Myocyte (in vitro differentiated cells): ENCODE data around the gene POP5. TPM values are rescaled to one million over a fixed set of nuclear protein-coding genes. Genes with fewer than 3 reads are reported as not detected.
A peak's percentile ranks its signal among the peaks of the same experiment; 100 is the strongest.

Source experiments
- DNase-seq: peaks from one replicate; pipeline ENCODE4 v3.0.0-alpha.2; 2012; ENCODE audit warnings: low read depth
- total RNA-seq: library from RNA; depleted of rRNA; stranded (reverse); fragments of >200 nt; gene quantifications from 2 replicates; pipeline ENCODE4 v1.2.3, GENCODE V29; 2014

POP5 gene
- total RNA-seq, 1 donor from 2014 or later, result 29.6 TPM

DNA sequence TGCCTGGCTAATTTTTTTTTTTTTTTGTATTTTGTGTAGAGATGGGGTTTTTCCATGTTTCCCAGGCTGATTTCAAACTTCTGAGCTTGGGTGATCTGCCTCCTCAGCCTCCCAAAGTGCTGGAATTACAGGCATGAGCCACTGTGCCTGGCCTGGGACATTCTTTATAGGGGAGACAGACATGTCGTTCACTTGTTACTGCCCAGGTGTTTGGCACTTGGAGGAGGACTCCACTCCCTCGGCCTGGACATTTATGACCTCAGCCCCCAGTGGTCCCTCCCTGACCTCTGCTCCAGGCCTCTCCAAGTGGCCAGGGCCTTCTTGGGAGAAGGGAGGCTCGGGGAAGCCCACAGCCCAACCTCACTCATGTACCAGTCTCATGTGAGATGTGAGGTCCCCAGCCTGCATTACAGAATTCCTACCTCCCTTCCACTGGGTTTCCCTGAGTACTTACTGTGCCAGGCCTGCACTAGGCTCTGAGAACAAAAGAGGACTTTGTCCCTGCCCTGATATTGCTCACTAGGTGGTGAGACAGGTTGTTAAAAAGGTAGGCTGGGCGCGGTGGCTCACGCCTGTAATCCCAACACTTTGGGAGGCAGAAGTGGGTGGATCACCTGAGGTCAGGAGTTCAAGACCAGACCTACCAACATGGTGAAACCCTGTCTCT is 9.7 kb upstream of the POP5 start:
- no peak for DNase-seq

DNA sequence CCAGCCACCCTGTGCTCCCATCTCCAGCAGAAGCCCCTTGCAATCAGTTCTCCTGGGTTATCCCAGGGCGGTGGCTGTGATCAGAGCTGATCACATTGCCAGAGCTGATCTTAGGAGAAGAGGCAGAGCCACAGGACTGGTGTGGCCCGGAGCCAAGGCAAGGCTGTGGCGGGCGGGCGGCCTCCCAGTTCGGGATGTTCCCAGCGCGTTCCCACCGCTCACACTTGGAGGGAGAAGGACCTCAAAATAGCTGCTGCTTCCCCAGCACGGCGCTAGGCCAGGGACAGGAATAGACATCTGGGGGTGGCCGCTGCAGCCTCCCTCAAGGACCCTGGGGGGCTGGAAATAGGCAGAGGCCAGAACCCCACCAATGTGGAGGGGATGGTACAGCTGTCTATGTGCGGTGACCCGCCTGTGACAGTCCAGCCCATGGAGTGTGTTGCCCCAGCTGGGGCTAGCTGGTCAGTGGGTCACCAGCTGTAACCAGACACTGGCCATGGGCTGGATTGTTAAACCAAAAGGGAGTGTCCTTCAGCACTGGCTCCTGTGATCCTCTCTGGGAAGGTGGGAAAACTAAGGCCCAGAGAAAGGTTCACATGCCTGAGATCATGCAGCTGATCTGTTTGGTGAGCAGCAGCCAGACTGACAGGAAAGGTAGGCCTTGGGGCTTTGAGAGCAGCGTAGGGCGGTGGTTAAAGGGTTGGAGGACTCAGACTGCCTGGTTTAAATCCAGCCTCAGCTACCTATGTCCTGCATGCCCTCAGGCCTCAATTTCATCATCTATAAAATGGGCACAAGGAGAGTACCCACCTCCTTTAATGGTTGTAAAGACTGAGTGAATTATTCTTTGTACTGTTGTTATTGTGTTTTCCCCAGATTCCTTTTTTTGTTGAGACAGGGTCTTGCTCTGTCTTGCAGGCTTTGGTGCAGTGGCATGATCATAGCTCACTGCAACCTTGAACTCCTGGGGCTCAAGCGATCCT is 8.0 kb upstream of the POP5 start:
- peak; percentile 93 for DNase-seq

DNA sequence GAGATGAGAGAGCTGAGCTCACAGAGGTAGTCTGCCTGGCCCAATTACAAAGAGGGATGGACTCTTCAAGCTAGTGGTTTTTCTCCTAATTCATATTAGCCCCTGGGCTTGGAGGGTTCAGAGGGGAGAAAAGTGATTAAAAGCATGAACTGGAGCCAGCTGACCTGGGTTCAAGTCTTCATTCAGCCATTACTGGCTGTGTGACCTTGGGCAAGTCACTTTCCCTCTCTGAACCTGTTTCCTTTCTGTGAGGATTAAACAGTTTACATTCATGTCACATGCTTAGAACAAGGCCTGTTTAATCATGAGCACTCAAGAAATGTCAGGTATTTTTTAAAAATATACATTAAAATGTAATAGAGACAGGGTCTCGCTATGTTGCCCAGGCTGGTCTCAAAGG is 7.2 kb upstream of the POP5 start:
- DNase-seq, result no peak

DNA sequence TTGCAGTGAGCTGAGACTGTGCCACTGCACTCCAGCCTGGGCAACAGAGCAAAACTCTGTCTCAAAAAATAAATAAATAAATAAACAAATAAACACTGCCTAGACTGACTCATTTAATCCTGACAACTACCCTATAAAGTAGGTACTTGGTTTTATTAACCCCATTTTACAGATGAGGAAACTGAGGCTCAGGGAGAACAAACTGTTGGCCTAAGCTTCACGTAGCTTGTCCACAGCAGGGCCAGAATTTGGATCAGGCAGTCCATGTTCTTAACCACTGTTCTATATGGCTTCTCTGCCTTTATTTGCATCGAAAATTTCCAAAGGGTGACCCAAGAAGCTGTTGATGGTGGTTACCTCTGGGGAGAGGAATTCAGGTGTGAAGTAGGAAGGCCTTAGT is 5.7 kb upstream of the POP5 start:
- no peak for DNase-seq

DNA sequence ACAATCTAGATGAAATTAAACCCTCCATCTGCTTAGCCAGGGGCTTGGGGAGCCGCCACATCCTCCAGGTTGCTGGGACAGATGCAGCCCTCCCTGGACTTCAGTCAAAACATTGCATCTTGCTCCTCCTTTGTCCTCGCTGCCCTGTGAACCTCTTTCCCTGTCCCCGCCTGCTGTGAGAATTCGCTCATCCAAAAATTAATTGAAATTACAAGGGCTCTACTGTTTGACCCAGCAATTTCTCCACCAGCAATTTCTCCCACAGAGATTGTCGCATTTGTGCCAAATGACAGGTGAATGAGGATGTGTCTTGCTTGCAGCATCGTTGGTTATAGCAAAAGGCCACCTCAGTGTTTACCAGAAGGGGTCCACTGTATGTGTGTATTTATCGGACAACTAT is 5.0 kb upstream of the POP5 start:
- no peak for DNase-seq

DNA sequence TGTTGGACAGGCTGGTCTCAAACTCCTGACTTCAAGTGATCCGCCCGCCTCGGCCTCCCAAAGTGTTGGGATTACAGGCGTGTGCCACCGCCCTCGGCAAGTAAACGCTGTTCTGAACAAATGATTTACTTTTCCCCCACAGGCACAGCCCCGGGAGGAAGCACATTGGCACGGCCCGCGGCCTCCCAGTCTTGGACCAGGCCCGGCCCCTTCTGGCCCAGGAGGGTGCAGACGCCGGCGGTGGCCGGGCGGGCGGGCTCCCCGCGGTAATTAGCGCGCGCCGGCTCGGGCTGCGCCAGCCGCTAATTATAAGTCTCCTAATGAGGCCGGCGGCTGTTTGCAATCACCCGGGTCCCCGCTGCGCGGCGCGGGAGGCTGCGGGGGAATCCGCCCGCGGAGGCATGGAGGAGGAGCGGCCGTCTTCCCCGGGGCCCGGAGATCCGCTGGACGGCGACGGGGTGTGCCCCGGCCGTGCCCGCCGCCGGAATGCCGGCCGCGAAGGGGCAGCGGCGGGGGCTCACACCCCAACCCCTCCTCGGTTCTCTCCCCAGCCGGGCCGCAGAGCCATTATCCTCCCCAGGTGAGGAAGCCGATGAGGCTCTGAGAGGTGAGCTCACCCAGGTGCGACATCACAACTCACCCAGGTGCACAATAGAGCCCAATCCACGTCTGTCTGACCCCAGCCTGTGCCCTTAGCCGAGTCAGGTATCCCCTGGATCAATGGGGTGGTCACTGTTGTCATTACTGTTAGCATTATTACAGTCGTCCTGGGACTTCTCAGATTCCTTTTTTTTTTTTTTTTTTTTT is 3.3 kb upstream of the POP5 start:
- peak; percentile 33 for DNase-seq

DNA sequence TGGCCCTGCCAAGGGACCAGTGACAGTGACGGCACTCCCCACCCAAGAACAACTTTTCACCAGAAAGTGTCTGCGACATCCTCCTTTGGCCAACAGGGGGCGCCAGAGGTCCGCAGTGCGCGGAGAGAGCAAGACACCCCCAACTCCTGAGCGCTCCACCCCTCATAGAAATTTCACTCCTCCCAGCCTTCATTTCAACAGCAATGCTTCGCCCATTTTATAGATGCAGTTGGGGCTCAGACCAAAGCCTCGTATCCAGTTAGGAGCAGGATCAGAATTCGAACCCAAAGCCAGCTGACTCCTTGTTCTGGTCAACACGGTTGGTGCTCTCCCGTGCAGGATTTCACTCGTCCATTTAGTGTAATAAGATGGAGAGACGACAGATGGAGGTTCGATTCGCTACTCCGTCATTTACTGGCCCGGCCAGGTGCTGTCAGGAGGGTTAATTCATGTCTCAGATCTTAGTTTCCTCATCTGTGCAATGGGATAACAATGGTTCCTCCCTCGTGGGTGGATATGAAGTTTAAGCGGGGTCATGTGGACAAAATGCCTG is 2.4 kb upstream of the POP5 start:
- peak; percentile 71 for DNase-seq

DNA sequence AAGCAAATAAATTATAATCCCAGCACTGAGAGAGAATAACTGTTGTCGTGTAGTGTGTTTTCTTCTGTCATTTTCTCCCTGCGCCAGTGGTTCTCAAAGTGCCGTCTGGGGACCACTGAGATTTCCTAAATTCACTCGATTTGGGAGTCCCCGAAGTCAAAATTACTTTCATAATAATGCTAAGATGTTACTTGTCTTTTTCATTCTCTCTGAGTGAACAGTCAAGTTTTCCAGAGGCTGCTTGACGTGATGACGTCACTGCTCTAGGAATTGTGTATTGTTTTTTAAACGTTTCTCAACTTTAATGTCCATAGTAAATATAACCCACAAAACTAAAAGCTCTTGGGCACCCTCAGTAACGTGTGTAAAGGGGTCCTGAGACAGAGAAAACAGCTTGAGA is 796 bp upstream of the POP5 start:
- DNase-seq, result no peak

DNA sequence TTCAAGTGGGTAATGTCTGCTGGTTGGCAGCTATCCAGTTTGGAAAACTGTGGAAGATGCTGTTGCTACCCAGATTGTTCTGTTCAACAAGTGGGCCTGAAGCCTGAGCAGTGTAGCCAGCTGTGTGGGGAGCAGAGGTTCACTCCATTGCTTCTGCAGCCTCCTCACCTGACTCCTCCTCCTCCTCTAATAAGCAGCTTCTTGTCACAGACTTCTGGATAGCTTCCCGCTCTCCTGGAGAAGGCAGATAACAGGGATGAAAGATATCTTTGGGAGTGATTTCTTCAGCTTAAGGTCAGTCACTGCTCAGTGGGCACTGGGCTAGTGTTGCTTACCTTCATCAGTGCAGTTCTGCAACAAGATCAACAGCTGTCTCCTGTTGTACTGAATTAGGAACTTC is 2.0 kb downstream of the POP5 start:
- no peak for DNase-seq

DNA sequence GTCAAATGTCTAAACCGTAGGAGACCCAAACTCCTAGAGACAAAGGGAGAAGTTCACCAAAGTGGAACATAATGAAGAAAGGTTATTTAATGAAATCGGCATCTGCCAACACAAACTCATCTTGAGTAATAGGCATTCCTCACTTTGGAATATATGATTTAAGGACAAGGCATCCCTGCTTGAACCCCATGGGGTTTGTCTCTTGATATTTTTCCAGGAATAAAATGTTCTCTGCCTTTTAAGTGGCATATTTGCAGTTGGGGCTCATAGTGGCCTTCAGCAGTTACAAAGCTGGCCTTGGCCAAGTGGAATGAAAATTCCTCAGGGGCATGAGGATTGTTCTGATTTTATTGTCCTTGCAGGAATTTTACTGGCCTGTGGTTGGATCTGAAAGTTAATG is 7.1 kb downstream of the POP5 start:
- DNase-seq, result no peak

DNA sequence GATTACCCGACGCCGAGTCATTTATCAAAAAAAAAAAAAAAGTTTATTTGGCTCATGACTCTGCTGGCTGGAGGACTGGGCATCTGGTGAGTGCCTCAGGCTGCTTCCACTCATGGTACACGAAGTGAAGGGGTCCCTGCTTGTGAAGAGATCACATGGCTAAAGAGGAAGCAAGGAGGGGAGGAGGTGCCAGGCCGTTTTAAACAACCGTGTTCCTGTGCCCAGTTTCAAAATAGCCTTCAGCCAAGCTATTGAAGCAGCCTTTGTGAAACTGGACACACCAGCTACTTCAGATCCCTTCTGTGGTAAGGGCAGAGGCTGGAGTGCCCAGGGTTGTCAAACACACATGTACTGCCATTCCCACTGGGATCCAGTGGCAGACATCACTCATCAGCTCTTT is 7.6 kb downstream of the POP5 start:
- no peak for DNase-seq

DNA sequence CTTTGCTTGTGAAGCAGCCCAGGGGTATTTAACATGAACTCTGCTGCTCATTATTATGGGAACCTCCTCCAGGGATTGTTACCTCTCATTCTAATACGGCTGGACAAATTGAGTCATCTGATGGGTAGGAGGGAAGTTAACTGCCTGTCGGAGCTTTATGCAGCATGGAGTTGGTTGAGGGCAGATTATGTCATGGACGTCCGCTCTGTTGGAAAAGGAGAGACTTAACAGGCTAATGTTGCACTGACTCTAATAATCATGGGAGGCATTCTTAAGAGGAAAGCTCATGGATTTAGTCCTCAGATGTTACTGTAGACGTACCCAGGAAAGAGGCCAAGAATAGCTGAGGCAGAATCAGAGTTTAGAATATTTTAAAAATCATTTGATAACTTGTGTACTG is 9.9 kb downstream of the POP5 start:
- no peak for DNase-seq

DNA sequence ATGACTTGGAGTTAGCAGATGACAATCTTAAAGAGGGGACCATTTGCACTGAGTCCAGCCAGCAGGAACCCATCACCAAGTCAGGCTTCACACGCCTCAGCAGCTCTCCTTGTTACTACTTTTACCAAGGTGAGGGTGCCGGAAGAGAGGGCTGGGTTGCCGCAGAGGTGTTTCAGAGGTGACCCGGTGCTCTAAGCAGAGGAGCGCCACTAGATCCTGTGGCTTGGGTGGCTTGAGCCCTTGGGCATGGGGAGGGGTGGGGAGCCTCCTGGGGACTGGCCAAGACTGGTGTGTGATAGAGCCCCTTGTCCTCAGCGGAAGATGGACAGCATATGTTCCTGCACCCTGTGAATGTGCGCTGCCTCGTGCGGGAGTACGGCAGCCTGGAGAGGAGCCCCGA is 17.7 kb downstream of the POP5 start:
- DNase-seq, result no peak

DNA sequence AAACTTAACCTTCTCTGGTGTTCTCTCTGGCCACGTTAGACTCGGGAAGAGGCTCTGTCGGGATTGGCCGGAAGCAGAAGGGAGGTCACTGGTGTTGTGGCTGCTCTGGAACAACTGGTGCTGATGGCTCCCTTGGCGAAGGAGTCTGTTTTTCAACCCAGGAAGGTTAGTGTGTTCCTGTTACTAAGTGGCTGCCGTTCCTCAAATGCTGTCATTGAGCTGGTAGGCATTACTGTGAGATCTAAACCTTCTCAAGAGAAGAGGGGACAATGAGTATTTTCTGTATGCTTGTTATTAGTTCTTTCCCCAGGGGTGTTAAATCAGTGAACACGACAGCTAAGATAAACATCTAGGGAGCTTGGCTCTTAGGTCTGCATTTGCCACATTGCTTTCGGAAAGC is 18.3 kb downstream of the POP5 start:
- DNase-seq, result peak; percentile 36

DNA sequence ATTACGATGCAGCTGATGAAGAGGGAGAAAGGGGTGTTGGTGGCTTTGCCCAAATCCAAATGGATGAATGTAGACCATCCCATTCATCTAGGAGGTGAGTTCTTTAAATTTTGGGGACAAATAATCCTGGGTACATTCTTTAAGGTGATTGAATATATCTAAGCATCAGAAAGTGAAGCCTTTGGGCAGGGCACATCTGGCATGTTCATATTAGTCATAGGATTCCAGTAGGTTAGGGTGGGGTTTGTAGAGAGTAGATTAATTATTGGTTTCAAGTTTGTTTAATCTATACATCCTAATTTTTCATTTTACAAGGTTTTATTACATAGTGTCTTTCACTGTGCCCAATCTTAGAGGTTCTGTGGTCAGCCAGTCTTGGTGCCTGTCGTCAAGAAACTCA is 23.6 kb downstream of the POP5 start:
- no peak for DNase-seq

DNA sequence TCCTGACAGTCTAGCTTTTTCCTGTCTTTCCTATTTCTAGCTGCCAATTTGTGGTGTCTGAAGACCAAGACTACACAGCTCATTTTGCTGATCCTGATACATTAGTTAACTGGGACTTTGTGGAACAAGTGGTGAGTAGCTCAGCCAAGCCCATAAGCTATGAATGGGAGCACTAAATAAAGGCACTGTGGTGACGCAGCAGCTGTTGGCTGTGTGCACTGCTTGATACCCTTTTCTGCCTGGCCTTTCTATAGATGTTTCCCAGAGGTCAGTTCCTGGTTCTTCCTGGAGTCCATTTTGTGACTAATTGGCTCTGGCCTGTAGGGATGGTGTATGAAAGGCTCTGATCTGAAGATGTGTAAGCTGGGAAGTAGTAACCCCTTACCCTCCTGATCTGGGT is 26.5 kb downstream of the POP5 start:
- DNase-seq, result peak; percentile 86

DNA sequence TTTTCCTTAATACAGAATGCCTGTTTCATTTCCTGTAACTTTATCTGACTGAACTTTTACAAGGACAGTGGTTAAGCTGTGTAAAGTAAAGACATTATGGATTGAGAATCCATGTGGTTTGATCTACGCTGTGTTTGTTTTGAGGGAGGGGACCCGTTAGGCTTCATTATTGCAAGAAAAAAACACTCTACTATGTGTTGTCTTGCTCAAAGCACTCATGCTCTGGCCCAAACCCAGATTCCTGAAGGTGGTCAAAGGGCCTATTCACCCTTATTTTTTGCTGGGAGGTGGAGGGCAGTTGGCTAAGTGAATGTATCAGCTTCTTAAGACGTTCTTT is 35.2 kb downstream of the POP5 start:
- DNase-seq, result no peak

DNA sequence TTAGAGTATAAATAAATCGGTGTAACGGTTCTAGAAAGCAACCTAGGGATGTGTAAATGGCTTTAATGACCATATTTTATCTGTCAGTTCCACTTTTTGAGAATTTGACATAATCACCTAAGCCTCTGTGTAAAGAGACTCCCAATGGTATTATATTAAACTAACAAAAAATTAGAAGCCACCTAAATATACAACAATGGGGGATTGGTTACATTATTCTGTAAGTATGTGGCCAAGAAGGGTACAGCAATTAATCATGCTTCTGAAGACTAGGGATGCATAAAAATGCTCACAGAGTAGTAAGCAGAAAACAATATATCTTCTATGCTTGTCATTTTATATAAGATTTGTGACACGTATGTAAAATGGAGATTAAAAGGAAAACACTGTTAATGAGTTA is 36.5 kb downstream of the POP5 start:
- no peak for DNase-seq

DNA sequence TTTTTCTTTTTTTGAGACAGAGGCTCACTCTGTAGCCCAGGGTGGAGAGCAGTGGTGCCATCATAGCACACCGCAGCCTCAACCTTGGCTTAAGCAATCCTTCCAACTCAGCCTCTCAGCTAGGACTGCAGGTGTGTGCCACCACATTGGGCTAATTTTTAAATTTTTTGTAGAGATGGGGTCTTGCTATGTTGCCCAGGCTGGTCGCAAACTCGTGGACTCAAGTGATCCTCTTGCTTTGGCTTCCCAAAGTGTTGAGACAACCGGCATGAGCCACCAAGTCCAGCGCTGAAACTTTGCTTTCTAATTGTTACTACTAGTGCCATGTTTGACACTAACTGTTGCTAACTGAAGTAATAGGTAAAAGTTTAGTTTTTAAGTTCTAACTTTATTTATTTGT is 39.0 kb downstream of the POP5 start:
- DNase-seq, result no peak

DNA sequence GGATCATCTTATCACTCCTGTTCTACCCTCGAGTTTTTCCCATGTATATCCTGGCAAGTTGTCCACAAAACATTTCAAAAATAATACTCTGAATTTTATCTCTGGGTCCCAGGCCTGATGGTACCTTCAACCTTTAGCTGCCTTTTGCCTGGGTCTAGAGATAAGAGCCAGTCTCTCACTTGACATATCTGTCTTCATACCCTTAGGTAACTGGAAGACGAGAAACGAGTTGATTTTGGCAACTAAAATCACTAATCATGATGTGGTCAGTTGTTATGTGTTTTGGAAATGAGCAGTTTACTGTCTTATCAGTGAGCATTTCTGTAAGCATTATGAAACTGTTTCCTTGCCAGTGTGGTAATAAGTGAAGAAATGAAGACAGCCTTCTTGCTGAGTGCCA is 40.8 kb downstream of the POP5 start:
- DNase-seq, result no peak

DNA sequence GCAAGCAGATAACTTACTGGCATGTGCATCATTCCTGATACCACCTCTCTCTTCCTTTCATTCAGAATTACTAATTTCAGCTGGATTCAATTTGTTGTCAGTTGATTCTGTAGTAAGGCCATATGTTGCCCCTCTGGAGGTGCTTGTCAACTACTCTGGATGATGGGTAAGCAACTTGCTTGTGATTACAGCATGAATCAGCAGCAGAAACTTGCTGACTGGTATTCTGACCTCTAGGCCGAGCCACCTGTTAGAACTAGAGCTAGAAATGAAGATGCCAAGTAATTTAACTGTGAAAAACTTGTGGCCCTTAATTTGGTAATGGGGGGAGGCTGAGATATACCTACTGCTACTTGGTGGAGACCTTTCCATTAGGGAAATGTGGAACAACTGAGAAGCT is 41.9 kb downstream of the POP5 start:
- peak; percentile 80 for DNase-seq
